ENCODE data around the gene KIF16B.

KIF16B gene

DNA sequence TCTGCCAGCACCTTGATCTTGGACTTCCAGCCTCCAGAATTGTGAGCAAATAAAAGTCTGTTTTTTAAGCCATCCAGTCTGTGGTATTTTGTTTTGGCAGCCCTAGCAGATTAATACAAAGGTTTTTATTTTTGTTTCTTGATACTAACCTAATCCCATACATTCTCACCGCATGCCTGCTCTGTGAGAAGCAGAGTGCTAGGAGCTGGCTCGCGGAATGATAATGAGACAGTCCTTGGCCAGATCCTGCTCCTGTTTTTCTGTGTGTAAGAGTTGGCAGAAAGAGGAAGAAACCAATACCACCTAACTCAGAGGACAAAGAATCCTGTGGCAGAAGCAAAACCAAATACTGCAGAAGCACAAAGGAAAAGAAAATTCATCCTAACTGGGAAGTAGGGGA is 82.6 kb downstream of the KIF16B start (continued):
- TF ChIP-seq HOXA7 (CRISPR knock-in tag; IDR thresholded peaks at IDR 0.05; ENCODE audit: borderline replicate concordance) (no peak), ZBTB21 (tag by site-specific recombination; IDR thresholded peaks at IDR 0.05) (no peak)
- TF ChIP-seq, protein P1, sequence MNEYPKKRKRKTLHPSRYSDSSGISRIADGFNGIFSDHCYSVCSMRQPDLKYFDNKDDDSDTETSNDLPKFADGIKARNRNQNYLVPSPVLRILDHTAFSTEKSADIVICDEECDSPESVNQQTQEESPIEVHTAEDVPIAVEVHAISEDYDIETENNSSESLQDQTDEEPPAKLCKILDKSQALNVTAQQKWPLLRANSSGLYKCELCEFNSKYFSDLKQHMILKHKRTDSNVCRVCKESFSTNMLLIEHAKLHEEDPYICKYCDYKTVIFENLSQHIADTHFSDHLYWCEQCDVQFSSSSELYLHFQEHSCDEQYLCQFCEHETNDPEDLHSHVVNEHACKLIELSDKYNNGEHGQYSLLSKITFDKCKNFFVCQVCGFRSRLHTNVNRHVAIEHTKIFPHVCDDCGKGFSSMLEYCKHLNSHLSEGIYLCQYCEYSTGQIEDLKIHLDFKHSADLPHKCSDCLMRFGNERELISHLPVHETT (tag by site-specific recombination; IDR thresholded peaks at IDR 0.05) = no peak

DNA sequence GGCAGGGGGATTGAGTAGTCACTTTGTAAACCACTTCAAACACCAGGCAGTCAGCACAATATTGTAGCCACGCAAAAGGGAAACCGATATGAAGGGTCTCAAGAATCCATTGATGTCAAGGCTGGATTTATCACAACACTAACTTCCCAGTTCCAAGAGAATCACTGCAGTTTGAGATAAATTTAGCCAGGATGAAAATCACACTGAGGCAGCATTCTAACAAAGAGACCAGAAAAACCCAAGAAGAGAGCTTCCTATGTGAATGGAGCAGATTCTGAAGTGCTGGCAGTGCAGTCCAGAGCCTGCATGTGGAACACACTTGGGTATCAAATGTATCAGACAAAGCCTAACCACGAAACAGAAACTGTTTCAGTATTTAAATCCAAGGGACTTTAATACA is 84.6 kb downstream of the KIF16B start:
- CTCF ChIA-PET = interaction anchor here (1.2 kb wide), 1 partner anchor 13 kb away, joined by 3 read pairs; no protein-coding TSS in a partner anchor

DNA sequence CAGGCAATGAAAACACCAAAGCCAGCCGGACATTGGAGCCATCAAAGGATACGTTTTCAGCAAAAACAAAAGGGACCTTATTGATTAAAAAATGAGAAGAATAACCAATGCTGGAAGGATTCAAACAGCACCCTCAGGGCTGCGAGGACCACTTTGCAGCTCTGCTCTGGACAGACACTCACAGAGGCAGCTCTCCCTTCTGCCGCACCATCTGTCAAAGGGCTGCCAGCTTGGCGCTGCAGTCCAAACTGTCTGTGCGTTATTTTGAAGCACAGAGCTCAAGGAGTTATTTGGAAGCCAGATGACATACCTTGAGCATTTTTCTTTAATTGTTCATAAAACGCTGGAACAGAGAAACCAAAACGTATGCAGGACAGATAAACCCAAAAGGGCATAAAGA is 85.2 kb downstream of the KIF16B start:
- TF ChIP-seq ZNF184 (tag by site-specific recombination; IDR thresholded peaks at IDR 0.05) (no peak), ZFP3 (tag by site-specific recombination; IDR thresholded peaks at IDR 0.05; ENCODE audit: low read depth) (no peak), ZNF37A (tag by site-specific recombination; IDR thresholded peaks at IDR 0.05) (no peak), ZNF248 (tag by site-specific recombination; IDR thresholded peaks at IDR 0.05) (no peak)
- TF ChIP-seq, protein P2, sequence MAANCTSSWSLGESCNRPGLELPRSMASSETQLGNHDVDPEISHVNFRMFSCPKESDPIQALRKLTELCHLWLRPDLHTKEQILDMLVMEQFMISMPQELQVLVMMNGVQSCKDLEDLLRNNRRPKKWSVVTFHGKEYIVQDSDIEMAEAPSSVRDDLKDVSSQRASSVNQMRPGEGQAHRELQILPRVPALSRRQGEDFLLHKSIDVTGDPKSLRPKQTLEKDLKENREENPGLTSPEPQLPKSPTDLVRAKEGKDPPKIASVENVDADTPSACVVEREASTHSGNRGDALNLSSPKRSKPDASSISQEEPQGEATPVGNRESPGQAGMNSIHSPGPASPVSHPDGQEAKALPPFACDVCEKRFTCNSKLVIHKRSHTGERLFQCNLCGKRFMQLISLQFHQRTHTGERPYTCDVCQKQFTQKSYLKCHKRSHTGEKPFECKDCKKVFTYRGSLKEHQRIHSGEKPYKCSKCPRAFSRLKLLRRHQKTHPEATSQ (tag by site-specific recombination; IDR thresholded peaks at IDR 0.05) = no peak
- TF ChIP-seq, protein P3, sequence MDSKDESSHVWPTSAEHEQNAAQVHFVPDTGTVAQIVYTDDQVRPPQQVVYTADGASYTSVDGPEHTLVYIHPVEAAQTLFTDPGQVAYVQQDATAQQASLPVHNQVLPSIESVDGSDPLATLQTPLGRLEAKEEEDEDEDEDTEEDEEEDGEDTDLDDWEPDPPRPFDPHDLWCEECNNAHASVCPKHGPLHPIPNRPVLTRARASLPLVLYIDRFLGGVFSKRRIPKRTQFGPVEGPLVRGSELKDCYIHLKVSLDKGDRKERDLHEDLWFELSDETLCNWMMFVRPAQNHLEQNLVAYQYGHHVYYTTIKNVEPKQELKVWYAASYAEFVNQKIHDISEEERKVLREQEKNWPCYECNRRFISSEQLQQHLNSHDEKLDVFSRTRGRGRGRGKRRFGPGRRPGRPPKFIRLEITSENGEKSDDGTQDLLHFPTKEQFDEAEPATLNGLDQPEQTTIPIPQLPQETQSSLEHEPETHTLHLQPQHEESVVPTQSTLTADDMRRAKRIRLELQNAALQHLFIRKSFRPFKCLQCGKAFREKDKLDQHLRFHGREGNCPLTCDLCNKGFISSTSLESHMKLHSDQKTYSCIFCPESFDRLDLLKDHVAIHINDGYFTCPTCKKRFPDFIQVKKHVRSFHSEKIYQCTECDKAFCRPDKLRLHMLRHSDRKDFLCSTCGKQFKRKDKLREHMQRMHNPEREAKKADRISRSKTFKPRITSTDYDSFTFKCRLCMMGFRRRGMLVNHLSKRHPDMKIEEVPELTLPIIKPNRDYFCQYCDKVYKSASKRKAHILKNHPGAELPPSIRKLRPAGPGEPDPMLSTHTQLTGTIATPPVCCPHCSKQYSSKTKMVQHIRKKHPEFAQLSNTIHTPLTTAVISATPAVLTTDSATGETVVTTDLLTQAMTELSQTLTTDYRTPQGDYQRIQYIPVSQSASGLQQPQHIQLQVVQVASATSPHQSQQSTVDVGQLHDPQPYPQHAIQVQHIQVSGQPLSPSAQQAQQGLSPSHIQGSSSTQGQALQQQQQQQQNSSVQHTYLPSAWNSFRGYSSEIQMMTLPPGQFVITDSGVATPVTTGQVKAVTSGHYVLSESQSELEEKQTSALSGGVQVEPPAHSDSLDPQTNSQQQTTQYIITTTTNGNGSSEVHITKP (tag by site-specific recombination; IDR thresholded peaks at IDR 0.05) = no peak
- Histone ChIP-seq H3K4me3 (ENCODE audit: low read depth, low read length) (no peak overlapping the region), H3K27ac (ENCODE audit: extremely low read depth, low read depth, low read length) (no peak overlapping the region), H3K36me3 (ENCODE audit: control insufficient read depth in 2 of 2, insufficient read depth in 1 of 2, low read length in 2 of 2) (peaks cover 0 to 13% of the 10 kb centered on the region in 2 experiments; a peak in 1 of 3 replicates), H3K4me1 (ENCODE audit: control insufficient read depth, insufficient read depth, low read length) (no peaks in the 10 kb centered on the region), H3K9me3 (ENCODE audit: control insufficient read depth, insufficient read depth, low read depth, low read length) (no peaks in the 10 kb centered on the region)
- CTCF ChIA-PET = interaction anchor here (1.2 kb wide), 1 partner anchor 12 kb away, joined by 3 read pairs; no protein-coding TSS in a partner anchor
- POLR2A ChIA-PET = no interaction called here

More for the DNA sequence above, 84.6 kb downstream of the KIF16B start:
- H3K4me3 ChIP-seq (ENCODE audit: low read depth, low read length) = no peak overlapping the region
- H3K4me1 ChIP-seq (ENCODE audit: control insufficient read depth, insufficient read depth, low read length) = no peaks in the 10 kb centered on the region
- peaks cover 0 to 12% of the 10 kb centered on the region in 2 experiments; a peak in 1 of 3 replicates for H3K36me3 ChIP-seq (ENCODE audit: control insufficient read depth in 2 of 2, insufficient read depth in 1 of 2, low read length in 2 of 2)
- TF ChIP-seq ZNF274 (IDR thresholded peaks at IDR 0.05; ENCODE audit: low read length) = no peak
- no peak for TF ChIP-seq ZNF274 (tag by site-specific recombination; IDR thresholded peaks at IDR 0.05; ENCODE audit: borderline replicate concordance)
- no peak for TF ChIP-seq HOXA7 (CRISPR knock-in tag; IDR thresholded peaks at IDR 0.05; ENCODE audit: borderline replicate concordance)
- TF ChIP-seq, protein P4, sequence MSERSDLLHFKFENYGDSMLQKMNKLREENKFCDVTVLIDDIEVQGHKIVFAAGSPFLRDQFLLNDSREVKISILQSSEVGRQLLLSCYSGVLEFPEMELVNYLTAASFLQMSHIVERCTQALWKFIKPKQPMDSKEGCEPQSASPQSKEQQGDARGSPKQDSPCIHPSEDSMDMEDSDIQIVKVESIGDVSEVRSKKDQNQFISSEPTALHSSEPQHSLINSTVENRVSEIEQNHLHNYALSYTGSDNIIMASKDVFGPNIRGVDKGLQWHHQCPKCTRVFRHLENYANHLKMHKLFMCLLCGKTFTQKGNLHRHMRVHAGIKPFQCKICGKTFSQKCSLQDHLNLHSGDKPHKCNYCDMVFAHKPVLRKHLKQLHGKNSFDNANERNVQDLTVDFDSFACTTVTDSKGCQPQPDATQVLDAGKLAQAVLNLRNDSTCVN (tag by site-specific recombination; optimal IDR thresholded peaks at IDR 0.05) = no peak
- no peak for TF ChIP-seq ZNF140 (tag by site-specific recombination; IDR thresholded peaks at IDR 0.05)
- no peak for TF ChIP-seq ZNF560 (tag by site-specific recombination; IDR thresholded peaks at IDR 0.05; ENCODE audit: borderline replicate concordance)
- no peak for TF ChIP-seq ZNF121 (tag by site-specific recombination; IDR thresholded peaks at IDR 0.05)
- TF ChIP-seq, protein P5, sequence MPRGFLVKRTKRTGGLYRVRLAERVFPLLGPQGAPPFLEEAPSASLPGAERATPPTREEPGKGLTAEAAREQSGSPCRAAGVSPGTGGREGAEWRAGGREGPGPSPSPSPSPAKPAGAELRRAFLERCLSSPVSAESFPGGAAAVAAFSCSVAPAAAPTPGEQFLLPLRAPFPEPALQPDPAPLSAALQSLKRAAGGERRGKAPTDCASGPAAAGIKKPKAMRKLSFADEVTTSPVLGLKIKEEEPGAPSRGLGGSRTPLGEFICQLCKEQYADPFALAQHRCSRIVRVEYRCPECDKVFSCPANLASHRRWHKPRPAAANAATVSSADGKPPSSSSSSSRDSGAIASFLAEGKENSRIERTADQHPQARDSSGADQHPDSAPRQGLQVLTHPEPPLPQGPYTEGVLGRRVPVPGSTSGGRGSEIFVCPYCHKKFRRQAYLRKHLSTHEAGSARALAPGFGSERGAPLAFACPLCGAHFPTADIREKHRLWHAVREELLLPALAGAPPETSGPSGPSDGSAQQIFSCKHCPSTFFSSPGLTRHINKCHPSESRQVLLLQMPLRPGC (tag by site-specific recombination; IDR thresholded peaks at IDR 0.05) = no peak
- TF ChIP-seq, protein P6, sequence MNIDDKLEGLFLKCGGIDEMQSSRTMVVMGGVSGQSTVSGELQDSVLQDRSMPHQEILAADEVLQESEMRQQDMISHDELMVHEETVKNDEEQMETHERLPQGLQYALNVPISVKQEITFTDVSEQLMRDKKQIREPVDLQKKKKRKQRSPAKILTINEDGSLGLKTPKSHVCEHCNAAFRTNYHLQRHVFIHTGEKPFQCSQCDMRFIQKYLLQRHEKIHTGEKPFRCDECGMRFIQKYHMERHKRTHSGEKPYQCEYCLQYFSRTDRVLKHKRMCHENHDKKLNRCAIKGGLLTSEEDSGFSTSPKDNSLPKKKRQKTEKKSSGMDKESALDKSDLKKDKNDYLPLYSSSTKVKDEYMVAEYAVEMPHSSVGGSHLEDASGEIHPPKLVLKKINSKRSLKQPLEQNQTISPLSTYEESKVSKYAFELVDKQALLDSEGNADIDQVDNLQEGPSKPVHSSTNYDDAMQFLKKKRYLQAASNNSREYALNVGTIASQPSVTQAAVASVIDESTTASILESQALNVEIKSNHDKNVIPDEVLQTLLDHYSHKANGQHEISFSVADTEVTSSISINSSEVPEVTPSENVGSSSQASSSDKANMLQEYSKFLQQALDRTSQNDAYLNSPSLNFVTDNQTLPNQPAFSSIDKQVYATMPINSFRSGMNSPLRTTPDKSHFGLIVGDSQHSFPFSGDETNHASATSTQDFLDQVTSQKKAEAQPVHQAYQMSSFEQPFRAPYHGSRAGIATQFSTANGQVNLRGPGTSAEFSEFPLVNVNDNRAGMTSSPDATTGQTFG (tag by site-specific recombination; IDR thresholded peaks at IDR 0.05; ENCODE audit: borderline replicate concordance) = no peak
- TF ChIP-seq ZNF24 (tag by site-specific recombination; IDR thresholded peaks at IDR 0.05) = no peak
- TF ChIP-seq ZNF155 (tag by site-specific recombination; IDR thresholded peaks at IDR 0.05) = no peak
- no peak for TF ChIP-seq ZNF501 (tag by site-specific recombination; IDR thresholded peaks at IDR 0.05)
- POLR2A ChIA-PET = no interaction called here
- H3K9me3 ChIP-seq (ENCODE audit: control insufficient read depth, insufficient read depth, low read depth, low read length) = no peaks in the 10 kb centered on the region
- no peak overlapping the region for H3K27ac ChIP-seq (ENCODE audit: extremely low read depth, low read depth, low read length)

Measured in HEK293 (cell line).